K562 (cell line): ENCODE data around the gene MASP1. TPM values are rescaled to one million over a fixed set of nuclear protein-coding genes. Genes with fewer than 3 reads are reported as not detected.

Source experiments
- BACH1 ChIP-seq: fragments of 200-800 bp; sonication (Bioruptor generic); IDR thresholded peaks from 2 replicates; pipeline ENCODE4 v1.6.1; 2016; ENCODE audit warnings: missing genetic modification characterization, missing compliant biosample characterization
- CCAR2 ChIP-seq: fragments of 200-400 bp; formaldehyde crosslinking; IDR thresholded peaks from 2 replicates; pipeline ENCODE4 v1.6.1; 2017; ENCODE audit warnings: mild to moderate bottlenecking, low read depth, low read length
- E2F3 ChIP-seq: fragments of 250-450 bp; sonication (Bioruptor Pico); IDR thresholded peaks from 2 replicates; pipeline ENCODE4 v1.4.0; 2020; ENCODE audit warnings: mild to moderate bottlenecking
- EWSR1 ChIP-seq: fragments of 450-650 bp; IDR thresholded peaks from 2 replicates; pipeline ENCODE4 v1.6.1; 2018; ENCODE audit warnings: borderline replicate concordance, mild to moderate bottlenecking, low read depth, moderate library complexity; ENCODE audit not compliant: partially characterized antibody
- L3MBTL2 ChIP-seq: fragments of 450-650 bp; IDR thresholded peaks from 2 replicates; pipeline ENCODE4 v1.6.1; 2016; ENCODE audit warnings: mild to moderate bottlenecking, moderate library complexity
- NFRKB ChIP-seq: fragments of 450-650 bp; IDR thresholded peaks from 2 replicates; pipeline ENCODE4 v1.6.1; 2016; ENCODE audit warnings: low read depth
- PCBP2 ChIP-seq: fragments of 200-400 bp; formaldehyde crosslinking; IDR thresholded peaks from 2 replicates; pipeline ENCODE4 v1.6.1; 2018; ENCODE audit warnings: low read length, low read depth, mild to moderate bottlenecking, moderate library complexity; ENCODE audit not compliant: poor library complexity, severe bottlenecking
- PYGO2 ChIP-seq: fragments of 450-650 bp; IDR thresholded peaks from 2 replicates; pipeline ENCODE4 v1.6.1; 2016; ENCODE audit warnings: mild to moderate bottlenecking, missing genetic modification characterization, moderate library complexity, missing compliant biosample characterization
- ZNF133 ChIP-seq: fragments of 250-450 bp; sonication (Bioruptor Pico); IDR thresholded peaks from 2 replicates; pipeline ENCODE4 v1.4.0; 2020; ENCODE audit warnings: mild to moderate bottlenecking
- ZNF143 ChIP-seq: sonication (generic); formaldehyde crosslinking; IDR thresholded peaks from 2 replicates; pipeline ENCODE4 v1.9.0; 2022; ENCODE audit warnings: mild to moderate bottlenecking, missing genetic modification reagents
- ZNF445 ChIP-seq: fragments of 250-450 bp; sonication (Bioruptor Pico); IDR thresholded peaks from 2 replicates; pipeline ENCODE4 v1.4.0; 2020; ENCODE audit warnings: low read depth, mild to moderate bottlenecking, moderate library complexity
- ZNF668 ChIP-seq: fragments of 250-450 bp; sonication (Bioruptor Pico); IDR thresholded peaks from 2 replicates; pipeline ENCODE4 v1.8.0; 2022; ENCODE audit warnings: mild to moderate bottlenecking, inconsistent platforms
- polyA plus RNA-seq, 8 experiments: library from polyadenylated mRNA; depleted of rRNA in 4 of 8; stranded (reverse) in 5 of 8; unstranded in 3 of 8; fragments of >200 nt; fragmentation: Nextera tagmentation in 2 of 8; fragmentation: Illumina TruSeq in 1 of 8; extraction: Ambion mirVana in 2 of 8; extraction: Trizol in 1 of 8; gene quantifications; 2 replicates each; pipeline versions ENCODE4 v1.2.1 to v1.2.3, GENCODE V29; 2011 to 2014; ENCODE audit warnings: inconsistent platforms in 1 of 8, missing spikeins in 1 of 8
- total RNA-seq, 7 experiments: library from RNA; depleted of rRNA in 6 of 7; stranded (reverse); fragments of >200 nt in 6 of 7; fragmentation: Illumina TruSeq in 2 of 7; extraction: Trizol in 2 of 7; gene quantifications; 2 replicates each; pipeline versions ENCODE4 v1.2.1 to v1.2.3, GENCODE V29; 2011 to 2021; ENCODE audit warnings: low replicate concordance in 1 of 7
- TF ChIP-seq, protein P1 (sequence below): sonication (generic); IDR thresholded peaks from 2 replicates; pipeline ENCODE4 v1.6.1; 2016
- TF ChIP-seq, protein P2 (sequence below), 2 experiments: fragments of 150-350 bp in 1 of 2; IDR thresholded peaks; 2 replicates each; pipeline ENCODE4 v1.6.1; 2012 to 2016; ENCODE audit warnings: low read depth in 2 of 2, low read length in 2 of 2, mild to moderate bottlenecking in 1 of 2, moderate library complexity in 1 of 2
- TF ChIP-seq, protein P3 (sequence below): fragments of 450-650 bp; IDR thresholded peaks from 2 replicates; pipeline ENCODE4 v1.7.1; 2018; ENCODE audit warnings: mild to moderate bottlenecking, low read depth; ENCODE audit not compliant: partially characterized antibody
- TF ChIP-seq, protein P4 (sequence below), 3 experiments: fragments of 200-800 bp in 1 of 3; fragments of 250-450 bp in 1 of 3; fragments of 450-650 bp in 1 of 3; sonication (Bioruptor Pico) in 1 of 3; sonication (Bioruptor generic) in 1 of 3; formaldehyde crosslinking in 1 of 3; IDR thresholded peaks; 2 replicates each; pipeline versions ENCODE4 v1.6.1 to v1.8.0; 2016 to 2022; ENCODE audit warnings: mild to moderate bottlenecking in 2 of 3, missing genetic modification characterization in 2 of 3, missing compliant biosample characterization in 1 of 3, moderate library complexity in 1 of 3

MASP1 gene
- total and polyA plus RNA-seq, 9 of the 15 experiments (the other 6 are each of a cell fraction or from before 2014, with no cell fraction given): 0.03 to 0.24 (median 0.20) TPM; not detected in 3

DNA sequence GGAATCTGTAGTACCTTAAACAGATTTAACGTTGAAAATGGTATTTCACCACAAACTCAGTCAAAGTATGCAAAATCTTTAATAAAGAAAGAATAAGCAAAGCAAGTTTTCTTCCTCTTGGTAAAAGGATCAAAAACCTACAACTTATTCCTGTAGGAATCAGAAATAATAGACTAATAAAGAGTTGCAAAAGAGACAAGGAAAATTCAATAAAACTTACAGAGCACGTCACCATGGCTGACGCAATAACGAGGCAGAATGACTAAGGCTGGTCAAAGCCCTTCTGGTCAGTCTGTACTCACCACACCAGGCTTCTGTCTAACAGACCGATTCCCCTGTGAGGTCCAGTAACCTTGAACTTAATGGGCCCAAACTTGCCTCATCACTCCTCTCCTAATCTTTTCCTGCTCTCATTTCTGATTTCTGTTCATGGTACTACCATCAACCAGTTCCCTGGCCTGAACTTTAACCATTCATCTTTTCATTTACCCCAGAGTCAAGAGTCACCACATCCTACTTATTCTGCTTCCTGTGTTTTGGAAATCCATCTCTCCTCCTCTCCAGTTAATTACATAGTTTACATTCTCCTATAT is 5.0 kb downstream of the MASP1 start (continued):
- no peak for TF ChIP-seq E2F3 (CRISPR knock-in tag)
- 0 out of 2 replicates have a peak, but pooled peaks have one; percentile 6 for TF ChIP-seq PYGO2 (tag)
- no peak for TF ChIP-seq PCBP2
- TF ChIP-seq, protein P1, sequence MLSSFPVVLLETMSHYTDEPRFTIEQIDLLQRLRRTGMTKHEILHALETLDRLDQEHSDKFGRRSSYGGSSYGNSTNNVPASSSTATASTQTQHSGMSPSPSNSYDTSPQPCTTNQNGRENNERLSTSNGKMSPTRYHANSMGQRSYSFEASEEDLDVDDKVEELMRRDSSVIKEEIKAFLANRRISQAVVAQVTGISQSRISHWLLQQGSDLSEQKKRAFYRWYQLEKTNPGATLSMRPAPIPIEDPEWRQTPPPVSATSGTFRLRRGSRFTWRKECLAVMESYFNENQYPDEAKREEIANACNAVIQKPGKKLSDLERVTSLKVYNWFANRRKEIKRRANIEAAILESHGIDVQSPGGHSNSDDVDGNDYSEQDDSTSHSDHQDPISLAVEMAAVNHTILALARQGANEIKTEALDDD: peak; percentile 83
- no peak for TF ChIP-seq ZNF143 (CRISPR knock-in tag)
- TF ChIP-seq EWSR1: no peak
- TF ChIP-seq, protein P2, sequence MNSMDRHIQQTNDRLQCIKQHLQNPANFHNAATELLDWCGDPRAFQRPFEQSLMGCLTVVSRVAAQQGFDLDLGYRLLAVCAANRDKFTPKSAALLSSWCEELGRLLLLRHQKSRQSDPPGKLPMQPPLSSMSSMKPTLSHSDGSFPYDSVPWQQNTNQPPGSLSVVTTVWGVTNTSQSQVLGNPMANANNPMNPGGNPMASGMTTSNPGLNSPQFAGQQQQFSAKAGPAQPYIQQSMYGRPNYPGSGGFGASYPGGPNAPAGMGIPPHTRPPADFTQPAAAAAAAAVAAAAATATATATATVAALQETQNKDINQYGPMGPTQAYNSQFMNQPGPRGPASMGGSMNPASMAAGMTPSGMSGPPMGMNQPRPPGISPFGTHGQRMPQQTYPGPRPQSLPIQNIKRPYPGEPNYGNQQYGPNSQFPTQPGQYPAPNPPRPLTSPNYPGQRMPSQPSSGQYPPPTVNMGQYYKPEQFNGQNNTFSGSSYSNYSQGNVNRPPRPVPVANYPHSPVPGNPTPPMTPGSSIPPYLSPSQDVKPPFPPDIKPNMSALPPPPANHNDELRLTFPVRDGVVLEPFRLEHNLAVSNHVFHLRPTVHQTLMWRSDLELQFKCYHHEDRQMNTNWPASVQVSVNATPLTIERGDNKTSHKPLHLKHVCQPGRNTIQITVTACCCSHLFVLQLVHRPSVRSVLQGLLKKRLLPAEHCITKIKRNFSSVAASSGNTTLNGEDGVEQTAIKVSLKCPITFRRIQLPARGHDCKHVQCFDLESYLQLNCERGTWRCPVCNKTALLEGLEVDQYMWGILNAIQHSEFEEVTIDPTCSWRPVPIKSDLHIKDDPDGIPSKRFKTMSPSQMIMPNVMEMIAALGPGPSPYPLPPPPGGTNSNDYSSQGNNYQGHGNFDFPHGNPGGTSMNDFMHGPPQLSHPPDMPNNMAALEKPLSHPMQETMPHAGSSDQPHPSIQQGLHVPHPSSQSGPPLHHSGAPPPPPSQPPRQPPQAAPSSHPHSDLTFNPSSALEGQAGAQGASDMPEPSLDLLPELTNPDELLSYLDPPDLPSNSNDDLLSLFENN (IDR thresholded peaks at IDR 0.05; ENCODE audit: low read depth in 2 of 2, low read length in 2 of 2): no peak
- TF ChIP-seq BACH1 (tag): peak; percentile 43; the same call in 1 of the 2 replicates
- TF ChIP-seq CCAR2: no peak
- 0 out of 2 replicates have a peak, but pooled peaks have one; percentile 57 for TF ChIP-seq NFRKB
- TF ChIP-seq ZNF133 (CRISPR knock-in tag): no peak
- TF ChIP-seq, protein P3, sequence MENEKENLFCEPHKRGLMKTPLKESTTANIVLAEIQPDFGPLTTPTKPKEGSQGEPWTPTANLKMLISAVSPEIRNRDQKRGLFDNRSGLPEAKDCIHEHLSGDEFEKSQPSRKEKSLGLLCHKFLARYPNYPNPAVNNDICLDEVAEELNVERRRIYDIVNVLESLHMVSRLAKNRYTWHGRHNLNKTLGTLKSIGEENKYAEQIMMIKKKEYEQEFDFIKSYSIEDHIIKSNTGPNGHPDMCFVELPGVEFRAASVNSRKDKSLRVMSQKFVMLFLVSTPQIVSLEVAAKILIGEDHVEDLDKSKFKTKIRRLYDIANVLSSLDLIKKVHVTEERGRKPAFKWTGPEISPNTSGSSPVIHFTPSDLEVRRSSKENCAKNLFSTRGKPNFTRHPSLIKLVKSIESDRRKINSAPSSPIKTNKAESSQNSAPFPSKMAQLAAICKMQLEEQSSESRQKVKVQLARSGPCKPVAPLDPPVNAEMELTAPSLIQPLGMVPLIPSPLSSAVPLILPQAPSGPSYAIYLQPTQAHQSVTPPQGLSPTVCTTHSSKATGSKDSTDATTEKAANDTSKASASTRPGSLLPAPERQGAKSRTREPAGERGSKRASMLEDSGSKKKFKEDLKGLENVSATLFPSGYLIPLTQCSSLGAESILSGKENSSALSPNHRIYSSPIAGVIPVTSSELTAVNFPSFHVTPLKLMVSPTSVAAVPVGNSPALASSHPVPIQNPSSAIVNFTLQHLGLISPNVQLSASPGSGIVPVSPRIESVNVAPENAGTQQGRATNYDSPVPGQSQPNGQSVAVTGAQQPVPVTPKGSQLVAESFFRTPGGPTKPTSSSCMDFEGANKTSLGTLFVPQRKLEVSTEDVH: no peak
- TF ChIP-seq L3MBTL2: peak; percentile 58
- TF ChIP-seq, protein P4, sequence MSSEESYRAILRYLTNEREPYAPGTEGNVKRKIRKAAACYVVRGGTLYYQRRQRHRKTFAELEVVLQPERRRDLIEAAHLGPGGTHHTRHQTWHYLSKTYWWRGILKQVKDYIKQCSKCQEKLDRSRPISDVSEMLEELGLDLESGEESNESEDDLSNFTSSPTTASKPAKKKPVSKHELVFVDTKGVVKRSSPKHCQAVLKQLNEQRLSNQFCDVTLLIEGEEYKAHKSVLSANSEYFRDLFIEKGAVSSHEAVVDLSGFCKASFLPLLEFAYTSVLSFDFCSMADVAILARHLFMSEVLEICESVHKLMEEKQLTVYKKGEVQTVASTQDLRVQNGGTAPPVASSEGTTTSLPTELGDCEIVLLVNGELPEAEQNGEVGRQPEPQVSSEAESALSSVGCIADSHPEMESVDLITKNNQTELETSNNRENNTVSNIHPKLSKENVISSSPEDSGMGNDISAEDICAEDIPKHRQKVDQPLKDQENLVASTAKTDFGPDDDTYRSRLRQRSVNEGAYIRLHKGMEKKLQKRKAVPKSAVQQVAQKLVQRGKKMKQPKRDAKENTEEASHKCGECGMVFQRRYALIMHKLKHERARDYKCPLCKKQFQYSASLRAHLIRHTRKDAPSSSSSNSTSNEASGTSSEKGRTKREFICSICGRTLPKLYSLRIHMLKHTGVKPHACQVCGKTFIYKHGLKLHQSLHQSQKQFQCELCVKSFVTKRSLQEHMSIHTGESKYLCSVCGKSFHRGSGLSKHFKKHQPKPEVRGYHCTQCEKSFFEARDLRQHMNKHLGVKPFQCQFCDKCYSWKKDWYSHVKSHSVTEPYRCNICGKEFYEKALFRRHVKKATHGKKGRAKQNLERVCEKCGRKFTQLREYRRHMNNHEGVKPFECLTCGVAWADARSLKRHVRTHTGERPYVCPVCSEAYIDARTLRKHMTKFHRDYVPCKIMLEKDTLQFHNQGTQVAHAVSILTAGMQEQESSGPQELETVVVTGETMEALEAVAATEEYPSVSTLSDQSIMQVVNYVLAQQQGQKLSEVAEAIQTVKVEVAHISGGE (CRISPR knock-in tag; IDR thresholded peaks at IDR 0.05): no peak
- 0 out of 2 replicates have a peak, but pooled peaks have one; percentile 1 for TF ChIP-seq ZNF668
- TF ChIP-seq ZNF445 (CRISPR knock-in tag): no peak
